OCI-LY1 (cell line): ENCODE measurements around the gene COTL1.

Experiments
- CTCF ChIP-seq: fragments of 200-600 bp; sonication (generic), shearing (Covaris generic); IDR thresholded peaks from 2 replicates; pipeline ENCODE4 v1.5.1; 2017; ENCODE audit warnings: mild to moderate bottlenecking, antibody characterized with exemption, low read length, moderate library complexity, mixed read lengths
- EZH2 ChIP-seq: fragments of 200-600 bp; sonication (generic), shearing (Covaris generic); IDR thresholded peaks from 2 replicates; pipeline ENCODE4 v1.8.0; 2017; ENCODE audit warnings: borderline replicate concordance, mixed run types, mild to moderate bottlenecking, antibody characterized with exemption, low read length, moderate library complexity, mixed read lengths

- TF ChIP-seq CTCF: no peak
- TF ChIP-seq EZH2: no peak
These were observed 19.9 kb downstream of the COTL1 start for GRCh38 chr16:84597931-84598351.
